ENCODE results near the gene SEPTIN6. TPM values are rescaled to one million over a fixed set of nuclear protein-coding genes. Genes with fewer than 3 reads are reported as not detected.
"Not testable (repeated sequence)": the region's sequence is repeated elsewhere in the genome, so short reads cannot be mapped to it uniquely, and the experiment has no call there.

SEPTIN6 gene
- total RNA-seq, 6 experiments from 2014 or later: 12.7 to 25.6 (median 19.6) TPM

GRCh38 chrX:119687661-119688413, 5.1 kb downstream of the SEPTIN6 start:
- no peak for TF ChIP-seq POLR2A (IDR thresholded peaks at IDR 0.05)
- TF ChIP-seq, protein P1, sequence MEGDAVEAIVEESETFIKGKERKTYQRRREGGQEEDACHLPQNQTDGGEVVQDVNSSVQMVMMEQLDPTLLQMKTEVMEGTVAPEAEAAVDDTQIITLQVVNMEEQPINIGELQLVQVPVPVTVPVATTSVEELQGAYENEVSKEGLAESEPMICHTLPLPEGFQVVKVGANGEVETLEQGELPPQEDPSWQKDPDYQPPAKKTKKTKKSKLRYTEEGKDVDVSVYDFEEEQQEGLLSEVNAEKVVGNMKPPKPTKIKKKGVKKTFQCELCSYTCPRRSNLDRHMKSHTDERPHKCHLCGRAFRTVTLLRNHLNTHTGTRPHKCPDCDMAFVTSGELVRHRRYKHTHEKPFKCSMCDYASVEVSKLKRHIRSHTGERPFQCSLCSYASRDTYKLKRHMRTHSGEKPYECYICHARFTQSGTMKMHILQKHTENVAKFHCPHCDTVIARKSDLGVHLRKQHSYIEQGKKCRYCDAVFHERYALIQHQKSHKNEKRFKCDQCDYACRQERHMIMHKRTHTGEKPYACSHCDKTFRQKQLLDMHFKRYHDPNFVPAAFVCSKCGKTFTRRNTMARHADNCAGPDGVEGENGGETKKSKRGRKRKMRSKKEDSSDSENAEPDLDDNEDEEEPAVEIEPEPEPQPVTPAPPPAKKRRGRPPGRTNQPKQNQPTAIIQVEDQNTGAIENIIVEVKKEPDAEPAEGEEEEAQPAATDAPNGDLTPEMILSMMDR (IDR thresholded peaks at IDR 0.05): no peak
- Histone ChIP-seq H3K27ac (peak overlapping the region in 1 of 3 donors; percentile 26), H3K4me3 (no peak overlapping the region), H3K36me3 (no peaks in the 10 kb centered on the region), H3K9me3 (no peaks in the 10 kb centered on the region), H3K4me1 (peaks cover 0 to 5% (median 0%) of the 10 kb centered on the region in 4 donors), H3K27me3 (no peaks in the 10 kb centered on the region)
- 50% methylated on average over 5 of the region's 5 CpGs for WGBS (ENCODE audit: insufficient coverage, low coverage, low lambda C conversion rate, missing lambda C conversion rate)
- ATAC-seq (peak in 3 of 4 donors; percentile 9 to 21 (median 14)), DNase-seq (peak in 1 of 3 donors; percentile 59)
- intact Hi-C loops (cut with DNase I): no loop called here

DNA sequence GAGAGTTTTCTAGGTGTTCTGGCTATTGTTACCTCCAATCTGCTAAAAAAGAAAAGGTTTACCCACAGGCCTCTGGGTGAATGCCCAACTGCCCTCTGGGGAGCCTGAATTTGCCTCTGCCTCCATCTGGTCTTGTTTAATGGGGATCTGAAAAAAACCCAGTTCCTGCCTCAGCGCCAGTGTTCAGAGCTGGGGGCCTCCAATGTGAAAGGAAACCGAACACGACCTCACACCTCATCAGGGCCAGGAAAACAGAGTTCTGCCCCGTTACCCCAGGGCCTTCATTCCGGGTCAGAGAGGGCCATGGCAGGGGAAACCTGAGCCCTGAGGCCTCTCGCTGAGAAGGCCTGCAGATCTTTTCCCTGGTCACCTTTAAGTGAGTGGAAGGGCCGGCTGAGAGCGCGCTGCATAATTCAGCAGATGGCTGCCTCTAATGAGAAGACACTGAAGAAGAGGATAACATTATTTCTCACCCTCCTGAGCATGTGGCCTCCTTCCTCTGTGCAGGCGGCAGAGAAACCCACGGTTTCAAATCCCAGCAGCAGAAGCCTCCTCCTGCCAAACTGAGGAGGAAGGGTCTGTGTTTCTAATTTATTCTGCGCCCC, 6.8 kb downstream of the SEPTIN6 start:
- TF ChIP-seq, protein P1 (IDR thresholded peaks at IDR 0.05): no peak
- no peak for TF ChIP-seq POLR2A (IDR thresholded peaks at IDR 0.05)
- ATAC-seq (peak in 1 of 4 donors; percentile 8), DNase-seq (no peak)
- Histone ChIP-seq H3K9me3 (no peaks in the 10 kb centered on the region), H3K4me1 (peaks cover 0 to 5% (median 0%) of the 10 kb centered on the region in 4 donors), H3K4me3 (no peak overlapping the region), H3K27ac (peak overlapping the region; percentile 38 to 66 (median 63)), H3K27me3 (no peaks in the 10 kb centered on the region), H3K36me3 (no peaks in the 10 kb centered on the region)
- intact Hi-C loops (cut with DNase I): no loop called here
- 50% methylated on average over 1 of the region's 12 CpGs for WGBS (ENCODE audit: insufficient coverage, low coverage, low lambda C conversion rate, missing lambda C conversion rate)

GRCh38 chrX:119685225-119686066, 7.5 kb downstream of the SEPTIN6 start:
- Histone ChIP-seq H3K4me1 (peaks cover 0 to 5% (median 0%) of the 10 kb centered on the region in 4 donors), H3K27me3 (no peaks in the 10 kb centered on the region), H3K27ac (peak overlapping the region; percentile 38 to 66 (median 63)), H3K36me3 (no peaks in the 10 kb centered on the region), H3K9me3 (no peaks in the 10 kb centered on the region), H3K4me3 (no peak overlapping the region)
- DNase-seq (peak in 1 of 3 donors; percentile 36), ATAC-seq (peak; percentile 57 to 66 (median 59))
- TF ChIP-seq, protein P1 (IDR thresholded peaks at IDR 0.05): no peak
- TF ChIP-seq POLR2A (IDR thresholded peaks at IDR 0.05): no peak
- intact Hi-C loops (cut with DNase I): no loop called here
- 41% methylated on average over 11 of the region's 15 CpGs for WGBS (ENCODE audit: insufficient coverage, low coverage, low lambda C conversion rate, missing lambda C conversion rate)

GRCh38 chrX:119684916-119685224, 8.1 kb downstream of the SEPTIN6 start:
- peaks cover 0 to 5% (median 0%) of the 10 kb centered on the region in 4 donors for H3K4me1 ChIP-seq
- H3K27ac ChIP-seq: peak overlapping the region in 2 of 3 donors; percentile 63 to 66
- DNase-seq (no peak), ATAC-seq (no peak)
- no peaks in the 10 kb centered on the region for H3K36me3 ChIP-seq
- H3K9me3 ChIP-seq: no peaks in the 10 kb centered on the region
- intact Hi-C loops (cut with DNase I): no loop called here
- no peaks in the 10 kb centered on the region for H3K27me3 ChIP-seq
- WGBS (ENCODE audit: insufficient coverage, low coverage, low lambda C conversion rate, missing lambda C conversion rate): 25% methylated on average over 1 of the region's 1 CpG
- TF ChIP-seq, protein P1 (IDR thresholded peaks at IDR 0.05): no peak
- TF ChIP-seq POLR2A (IDR thresholded peaks at IDR 0.05): no peak
- no peak overlapping the region for H3K4me3 ChIP-seq

- intact Hi-C loops (cut with DNase I); H3K27ac ChIP-seq; H3K4me1 ChIP-seq; H3K36me3 ChIP-seq; ATAC-seq; DNase-seq; H3K4me3 ChIP-seq; H3K27me3 ChIP-seq; H3K9me3 ChIP-seq: not testable (repeated sequence)
- WGBS (ENCODE audit: insufficient coverage, low coverage, low lambda C conversion rate, missing lambda C conversion rate): 59% methylated on average over 5 of the region's 8 CpGs
Observed at GRCh38 chrX:119684312-119684711, 8.7 kb downstream of the SEPTIN6 start.

Data from right lobe of liver (tissue), 6 donors.